HG03469 (cell line): ENCODE data around the gene CHAT.

Experiments used
- ATAC-seq: cut with Tn5 transposase; IDR thresholded peaks from one replicate; pipeline ENCODE4 v1.9.1; 2021; ENCODE audit warnings: mild to moderate bottlenecking, moderate library complexity, moderate number of reproducible peaks; ENCODE audit not compliant: unreplicated experiment

Gene CHAT

GRCh38 chr10:49611816-49612512, 1.9 kb upstream of the CHAT start:
- no peak for ATAC-seq

DNA sequence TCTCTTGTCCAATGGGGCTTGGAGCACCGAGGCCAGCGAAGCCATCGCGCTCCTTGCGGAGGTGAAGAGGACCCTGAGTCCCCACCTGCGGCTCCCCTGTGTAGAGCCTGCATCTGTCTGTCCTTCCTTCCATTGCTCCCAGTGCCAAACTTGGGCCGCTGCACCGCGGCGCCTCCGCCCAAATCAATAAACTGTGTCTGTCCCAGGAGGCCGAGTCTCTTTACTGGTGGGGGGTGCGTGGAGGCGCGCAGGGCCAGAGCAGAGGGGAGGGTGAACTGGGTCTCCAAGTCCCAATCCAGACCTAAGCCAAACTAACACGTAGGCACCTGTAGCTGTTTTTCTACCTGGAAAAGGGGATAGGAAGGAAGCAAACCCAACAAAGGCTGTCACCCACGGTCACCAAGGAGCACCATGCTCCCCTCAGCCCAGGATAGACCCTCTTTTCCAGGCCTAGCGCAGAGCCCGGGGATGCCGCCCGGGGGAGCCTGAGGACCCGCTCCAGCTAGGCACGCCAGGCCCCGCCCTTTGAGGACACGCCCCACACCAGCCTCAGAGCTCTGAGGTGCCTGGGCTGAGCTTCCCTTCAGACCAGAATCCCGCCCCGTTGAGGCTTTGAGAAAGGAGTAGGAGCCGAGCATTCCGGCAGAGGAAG, 1.2 kb upstream of the CHAT start:
- no peak for ATAC-seq

DNA sequence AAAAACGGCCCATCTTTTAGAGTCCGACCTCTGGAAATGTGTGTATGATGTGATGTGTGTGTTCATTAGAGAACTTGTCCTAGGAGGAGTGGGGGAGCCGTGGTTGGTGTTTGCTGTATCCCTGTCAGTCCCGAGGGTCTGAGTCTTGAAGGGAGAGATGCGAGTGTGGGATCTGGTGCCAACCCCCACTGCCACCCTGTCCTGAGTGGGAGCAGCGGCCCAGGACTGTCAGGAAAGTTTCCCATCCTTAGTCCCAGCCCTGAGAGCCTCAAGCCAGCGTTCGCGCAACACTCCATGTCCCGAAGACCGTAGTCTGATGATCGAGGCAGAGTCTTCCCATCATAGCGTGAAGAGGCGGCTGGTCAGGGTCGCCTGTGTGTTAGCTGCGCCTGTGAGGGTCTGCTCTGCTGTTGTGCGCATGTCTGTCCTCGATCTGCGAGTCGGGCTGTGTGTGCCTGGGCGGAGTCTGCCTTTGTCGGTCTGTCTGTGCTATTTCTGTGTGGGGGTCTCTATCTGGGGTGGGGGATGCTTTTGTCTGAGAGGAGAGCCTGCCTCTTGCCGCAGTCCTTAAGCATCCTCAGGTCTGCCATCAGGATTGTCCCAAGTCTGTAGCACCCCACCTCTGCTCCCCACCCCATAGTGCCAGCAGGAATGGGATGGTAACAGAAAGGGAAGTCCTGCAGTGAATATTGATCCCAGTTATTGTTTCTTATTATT, 514 bp upstream of the CHAT start:
- ATAC-seq, result no peak

DNA sequence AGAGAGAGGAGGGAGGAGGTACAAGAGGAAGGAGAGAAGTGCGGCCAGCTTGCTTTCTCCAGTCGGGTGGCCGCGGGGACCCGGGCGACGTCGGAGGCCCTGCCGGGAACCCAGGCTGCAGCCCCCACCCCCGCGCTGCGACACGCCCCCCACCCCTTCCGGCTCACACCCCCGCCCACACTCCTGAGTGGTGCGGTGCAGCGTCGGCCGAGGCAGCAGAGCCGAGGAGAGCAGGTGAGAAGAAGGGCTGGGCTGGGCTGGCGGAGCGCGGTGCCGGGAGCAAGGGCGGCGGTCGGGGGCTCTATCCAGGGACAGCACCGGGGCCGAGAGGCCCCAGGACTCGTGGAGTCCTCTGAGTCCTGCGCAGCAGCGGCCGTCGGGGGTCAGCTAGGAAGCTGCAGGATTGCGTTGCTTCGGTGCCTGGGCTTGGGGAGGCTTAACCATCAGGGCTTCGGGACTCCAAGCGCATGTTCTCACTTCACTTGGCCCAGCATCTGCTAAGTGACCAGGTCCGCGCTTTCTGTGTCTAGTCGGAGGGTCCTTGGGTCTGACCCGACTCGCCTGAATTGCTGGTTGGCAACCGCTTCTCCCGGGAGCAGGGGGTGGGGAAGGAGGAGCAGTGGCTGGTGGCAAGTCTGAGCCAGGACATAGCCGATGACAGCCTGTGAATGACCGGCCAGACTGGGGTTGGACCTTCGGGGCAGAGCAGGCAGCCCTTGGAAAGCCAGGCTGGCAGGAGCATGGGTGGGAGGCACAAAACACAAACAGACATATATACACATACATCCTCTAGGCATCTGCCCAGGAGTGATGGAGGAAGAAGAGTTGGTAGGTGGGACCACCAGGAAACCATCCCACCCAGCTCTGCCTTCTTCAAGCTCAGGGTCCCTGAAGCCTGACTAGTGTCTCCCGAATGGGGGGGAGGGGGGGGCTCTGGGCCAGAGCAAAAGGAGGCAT, 683 bp downstream of the CHAT start:
- ATAC-seq, result no peak

- ATAC-seq, result no peak
Observed at GRCh38 chr10:49615213-49615612, 1.4 kb downstream of the CHAT start.

DNA sequence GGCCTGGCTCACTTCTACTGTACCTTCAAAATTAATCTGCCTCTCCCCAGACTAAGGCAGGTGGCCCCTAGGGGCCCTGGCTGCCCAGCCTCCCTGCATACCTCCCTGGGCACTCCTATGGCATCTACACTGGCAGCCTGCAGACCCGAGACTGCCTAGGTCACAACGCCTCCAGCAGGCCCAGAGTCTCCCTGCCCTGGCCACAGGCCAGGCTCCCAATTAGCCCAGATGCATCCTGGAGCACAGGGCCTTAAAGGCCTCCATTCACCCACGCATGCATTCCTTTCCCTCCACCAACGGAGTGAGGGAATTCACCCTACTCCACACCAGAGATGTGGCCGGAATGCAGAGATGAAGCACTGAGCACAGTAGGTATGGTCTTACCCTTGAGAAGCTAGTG, 1.9 kb downstream of the CHAT start:
- no peak for ATAC-seq

GRCh38 chr10:49616421-49617101, 2.7 kb downstream of the CHAT start:
- ATAC-seq, result no peak

- ATAC-seq, result no peak
Observed at GRCh38 chr10:49617121-49618020, 3.5 kb downstream of the CHAT start.

GRCh38 chr10:49618821-49619220, 5.0 kb downstream of the CHAT start:
- ATAC-seq, result no peak

DNA sequence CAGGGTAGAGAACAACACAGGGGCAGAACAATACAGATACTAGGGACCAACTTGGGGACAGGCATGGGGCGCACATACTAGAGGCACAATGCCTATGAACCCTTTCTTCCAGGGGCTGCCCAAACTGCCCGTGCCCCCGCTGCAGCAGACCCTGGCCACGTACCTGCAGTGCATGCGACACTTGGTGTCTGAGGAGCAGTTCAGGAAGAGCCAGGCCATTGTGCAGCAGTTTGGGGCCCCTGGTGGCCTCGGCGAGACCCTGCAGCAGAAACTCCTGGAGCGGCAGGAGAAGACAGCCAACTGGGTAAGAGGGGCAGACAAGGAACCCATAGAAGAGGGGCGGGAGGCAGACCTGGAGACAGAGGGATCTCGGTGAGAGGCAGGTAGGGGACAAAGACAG, 5.8 kb downstream of the CHAT start:
- no peak for ATAC-seq

DNA sequence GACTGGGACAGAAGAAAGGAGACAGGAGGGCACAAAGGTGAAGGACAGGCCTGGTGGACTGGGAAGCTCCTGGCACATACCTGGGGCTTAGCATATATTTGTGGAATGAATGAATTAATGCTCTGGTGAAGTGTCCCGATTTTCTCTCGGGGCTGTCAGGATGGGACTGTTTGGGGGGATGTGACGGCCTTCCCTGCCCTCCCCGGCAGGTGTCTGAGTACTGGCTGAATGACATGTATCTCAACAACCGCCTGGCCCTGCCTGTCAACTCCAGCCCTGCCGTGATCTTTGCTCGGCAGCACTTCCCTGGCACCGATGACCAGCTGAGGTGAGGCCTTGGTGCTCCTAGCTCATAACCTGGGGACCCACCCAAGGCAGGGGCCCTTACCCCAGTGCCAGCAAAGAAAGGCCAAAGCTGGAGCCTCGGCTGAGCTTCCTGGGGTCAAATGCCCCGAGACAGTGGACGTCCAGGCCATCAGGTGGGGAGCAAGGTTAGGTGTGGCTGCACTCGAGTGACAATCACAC, 6.5 kb downstream of the CHAT start:
- no peak for ATAC-seq

DNA sequence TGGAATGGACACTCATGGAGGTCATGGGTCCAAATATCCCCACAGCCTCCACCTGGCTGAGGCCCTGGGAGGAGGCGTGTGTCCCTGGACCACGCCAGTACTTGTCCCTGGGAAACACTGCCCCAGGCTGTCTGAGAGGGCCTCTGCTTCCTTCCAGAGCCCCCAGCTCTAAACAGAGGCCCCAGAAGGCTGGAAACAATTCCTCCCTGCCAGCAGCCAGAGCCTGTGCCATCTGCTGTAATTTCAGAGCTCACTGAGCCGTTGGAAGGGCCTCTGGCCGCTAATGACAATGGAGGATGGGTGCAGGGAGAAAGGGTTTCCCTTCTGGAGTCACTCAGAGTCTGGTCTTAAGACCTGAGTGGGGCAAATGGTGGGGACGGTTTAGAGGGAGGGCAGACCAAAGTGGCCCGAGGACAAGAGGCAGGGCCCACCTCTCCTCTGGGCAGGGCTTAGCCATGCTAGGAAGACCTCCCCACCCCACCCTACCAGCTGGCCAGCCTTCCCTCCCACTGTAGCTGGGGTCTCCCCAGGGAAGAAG, 7.1 kb downstream of the CHAT start:
- no peak for ATAC-seq

GRCh38 chr10:49621561-49621960, 7.7 kb downstream of the CHAT start:
- no peak for ATAC-seq

DNA sequence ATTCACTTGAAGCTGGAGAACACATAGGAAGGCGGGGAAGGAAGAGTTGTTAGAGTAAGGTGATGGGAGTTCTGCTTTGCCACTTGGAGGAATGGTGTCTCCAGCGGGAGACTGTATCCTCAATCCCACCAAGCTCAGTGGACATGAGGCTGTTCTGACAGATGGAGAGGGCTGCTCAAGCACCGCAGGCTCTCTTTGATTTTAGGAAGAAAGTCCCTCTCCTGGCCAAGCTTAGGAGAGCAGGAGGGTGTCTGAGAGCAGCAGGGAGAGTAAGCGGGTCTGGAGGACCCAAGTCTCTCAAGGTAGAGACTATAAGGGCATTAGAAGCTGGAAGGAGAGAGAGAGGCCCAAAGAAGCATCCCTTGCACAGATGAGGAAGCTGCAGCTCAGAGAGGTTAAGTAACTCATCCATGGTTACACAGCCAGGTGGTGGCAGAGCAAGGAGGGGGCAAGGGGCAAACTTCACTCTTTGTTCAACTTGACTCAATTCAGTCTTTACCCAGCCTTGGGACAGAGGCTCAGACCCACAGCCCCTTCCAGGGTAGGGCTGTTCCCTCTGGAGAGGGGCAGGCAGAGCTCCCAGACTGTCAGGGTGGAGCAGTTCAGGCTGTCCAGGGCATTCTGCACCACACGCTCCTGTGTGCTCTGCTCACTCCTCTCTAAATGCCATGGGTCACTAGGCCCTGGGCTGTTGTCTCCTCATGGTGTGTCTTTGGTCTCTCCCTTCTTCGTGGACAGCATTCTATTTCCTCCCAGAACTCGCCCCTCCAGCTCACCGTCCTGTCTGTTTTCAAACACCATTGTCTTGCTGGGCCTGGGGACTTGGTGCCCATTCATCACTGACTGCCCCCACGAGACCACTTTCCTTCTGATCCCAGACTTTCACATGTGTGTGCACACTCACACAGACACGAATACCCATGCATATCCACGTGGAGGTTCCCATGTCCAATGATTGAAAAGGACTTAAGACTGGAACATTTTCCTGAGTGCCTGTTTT, 8.9 kb downstream of the CHAT start:
- ATAC-seq, result no peak

- ATAC-seq, result no peak
Observed at GRCh38 chr10:49624629-49625028, 10.8 kb downstream of the CHAT start.

- no peak for ATAC-seq
Observed at GRCh38 chr10:49625411-49625810, 11.6 kb downstream of the CHAT start.

GRCh38 chr10:49627038-49627437, 13.2 kb downstream of the CHAT start:
- ATAC-seq, result no peak
